K562 (cell line): Measurements from ENCODE around the gene NPAS3. TPM values are rescaled to one million over a fixed set of nuclear protein-coding genes. Genes with fewer than 3 reads are reported as not detected.
A peak's percentile ranks its signal among the peaks of the same experiment; 100 is the strongest.

ENCODE experiments used
- ATAC-seq: fragments of 200-7000 bp; cut with Tn5 transposase; 3 replicates; pipeline ENCODE4 v1.9.1; 2020; ENCODE audit warnings: moderate library complexity
- BruUV-seq: library from RNA; stranded (reverse); fragments of 400-500 nt; replicated peaks from 2 replicates; lab custom pipeline; 2021; lab: Mats Ljungman, UMichigan
- CTCF ChIA-PET: fragments of 300-600 bp; formaldehyde crosslinking; extraction: SDS; loops from one replicate; lab custom pipeline; 2021; ENCODE audit warnings: low intra/inter-chr PET ratio; lab: Yijun Ruan, JAX
- POLR2A ChIA-PET: fragments of 300-600, 350-650 bp; sonication (Branson Sonifier 250); formaldehyde crosslinking; extraction: SDS; loops from one replicate; lab custom pipeline; 2021; ENCODE audit warnings: antibody characterized with exemption, inconsistent platforms; lab: Yijun Ruan, JAX
- DNase-seq, 4 experiments: peaks; one replicate each; pipeline versions ENCODE4 v3.0.0 to v3.0.0-alpha.2; 2011 to 2018; ENCODE audit warnings: low spot score in 3 of 4, mixed read lengths in 3 of 4; ENCODE audit errors: extremely low read depth in 1 of 4
- FAIRE-seq: peaks from 2 replicates; lab custom pipeline; 2011; peaks lifted over from hg19 to GRCh38; lab: Jason Lieb, UNC
- H2AFZ ChIP-seq: 2 replicates; pipeline ENCODE4 v1.6.0; 2011; ENCODE audit warnings: low read depth, low read length, control low read depth, inconsistent platforms
- H3K27ac ChIP-seq: fragments of 200-600 bp; 3 replicates; pipeline ENCODE4 v1.8.0; 2011; ENCODE audit warnings: low read depth, mild to moderate bottlenecking, control low read depth, inconsistent platforms, low read length, moderate library complexity, mixed read lengths; ENCODE audit errors: extremely low read depth
- H3K27me3 ChIP-seq, 2 experiments: fragments of 300-600 bp in 1 of 2; 2 replicates in 1 of 2; 3 replicates in 1 of 2; pipeline versions ENCODE4 v1.6.0 to v1.8.0; 2011; ENCODE audit warnings: inconsistent platforms in 2 of 2, low read length in 2 of 2, mild to moderate bottlenecking in 1 of 2, mixed read lengths in 1 of 2, moderate library complexity in 1 of 2; ENCODE audit not compliant: control insufficient read depth in 2 of 2, insufficient read depth in 2 of 2
- H3K36me3 ChIP-seq: fragments of 300-600 bp; 3 replicates; pipeline ENCODE4 v1.8.0; 2011; ENCODE audit warnings: mild to moderate bottlenecking, low read length, inconsistent platforms; ENCODE audit not compliant: control insufficient read depth, insufficient read depth
- H3K4me1 ChIP-seq, 2 experiments: fragments of 200-600 bp in 1 of 2; replicated peaks in 1 of 2; 2 replicates in 1 of 2; 3 replicates in 1 of 2; pipeline versions ENCODE4 v1.5.1 to v1.8.0; 2011; ENCODE audit warnings: inconsistent platforms in 2 of 2, low read length in 2 of 2, mild to moderate bottlenecking in 1 of 2, mixed read lengths in 1 of 2, moderate library complexity in 1 of 2; ENCODE audit not compliant: control insufficient read depth in 2 of 2, insufficient read depth in 2 of 2
- H3K4me2 ChIP-seq: 2 replicates; pipeline ENCODE4 v1.6.1; 2011; ENCODE audit warnings: low read length, control low read depth, inconsistent platforms, mixed read lengths; ENCODE audit not compliant: insufficient read depth
- H3K4me3 ChIP-seq: fragments of 200-600 bp; sonication (generic), shearing (Covaris generic); 2 replicates; pipeline ENCODE4 v1.5.1; 2016; ENCODE audit warnings: control low read depth, inconsistent platforms
- H3K79me2 ChIP-seq: fragments of 200-600 bp; 3 replicates; pipeline ENCODE4 v1.8.0; 2011; ENCODE audit warnings: low read length, inconsistent platforms; ENCODE audit not compliant: control insufficient read depth, insufficient read depth
- H3K9ac ChIP-seq, 2 experiments: 2 replicates each; pipeline versions ENCODE4 v1.6.0 to v1.6.1; 2011; ENCODE audit warnings: low read depth in 2 of 2, low read length in 2 of 2, control low read depth in 1 of 2, inconsistent platforms in 1 of 2, mild to moderate bottlenecking in 1 of 2, mixed read lengths in 1 of 2; ENCODE audit not compliant: insufficient read depth in 1 of 2
- H3K9me1 ChIP-seq: one replicate; pipeline ENCODE4 v1.6.0; 2011; ENCODE audit warnings: inconsistent platforms, mild to moderate bottlenecking, low read length, moderate library complexity; ENCODE audit not compliant: control insufficient read depth, insufficient read depth
- H3K9me3 ChIP-seq: replicated peaks from 2 replicates; pipeline ENCODE4 v1.5.1; 2011; ENCODE audit warnings: low read depth, low read length, inconsistent platforms; ENCODE audit not compliant: control insufficient read depth, insufficient read depth
- H4K20me1 ChIP-seq: replicated peaks from 2 replicates; pipeline ENCODE4 v1.6.1; 2011; ENCODE audit warnings: low read length, inconsistent platforms, mixed read lengths; ENCODE audit not compliant: control insufficient read depth, insufficient read depth
- CBFA2T2 ChIP-seq: fragments of 450-650 bp; conservative IDR thresholded peaks from 2 replicates; pipeline ENCODE4 v1.6.1; 2017; ENCODE audit warnings: mild to moderate bottlenecking
- CBX2 ChIP-seq: fragments of 200-600 bp; sonication (generic); IDR thresholded peaks from one replicate; pipeline ENCODE4 v1.6.1; 2012; ENCODE audit warnings: mild to moderate bottlenecking, low read length, inconsistent platforms; ENCODE audit not compliant: insufficient read depth, poor library complexity, severe bottlenecking
- DPF2 ChIP-seq: fragments of 450-650 bp; IDR thresholded peaks from 2 replicates; pipeline ENCODE4 v1.6.1; 2016
- ELF1 ChIP-seq: fragments of 200-800 bp; sonication (Bioruptor generic); IDR thresholded peaks from 2 replicates; pipeline ENCODE4 v1.6.1; 2016; ENCODE audit warnings: missing genetic modification characterization, missing compliant biosample characterization
- FOSL1 ChIP-seq: fragments of 200-800 bp; sonication (Bioruptor generic); conservative IDR thresholded peaks from 2 replicates; pipeline ENCODE4 v1.6.1; 2016; ENCODE audit warnings: missing genetic modification characterization, missing compliant biosample characterization
- FOXM1 ChIP-seq, 2 experiments: fragments of 450-650 bp in 1 of 2; sonication (generic) in 1 of 2; formaldehyde crosslinking in 1 of 2; IDR thresholded peaks; 2 replicates each; pipeline versions ENCODE4 v1.6.1 to v1.9.0; 2017 to 2022; ENCODE audit warnings: low read depth in 2 of 2, mild to moderate bottlenecking in 2 of 2, missing genetic modification reagents in 1 of 2, moderate library complexity in 1 of 2
- MBD2 ChIP-seq: sonication (generic); IDR thresholded peaks from 2 replicates; pipeline ENCODE4 v1.6.1; 2016; ENCODE audit warnings: low read depth, borderline replicate concordance
- MTA2 ChIP-seq: fragments of 450-650 bp; IDR thresholded peaks from 2 replicates; pipeline ENCODE4 v1.6.1; 2016; ENCODE audit warnings: low read depth
- RBM14 ChIP-seq: fragments of 200-400 bp; formaldehyde crosslinking; IDR thresholded peaks from 2 replicates; pipeline ENCODE4 v1.6.1; 2018; ENCODE audit warnings: low read depth, mild to moderate bottlenecking, low read length, moderate library complexity, borderline replicate concordance; ENCODE audit not compliant: insufficient read depth
- RCOR1 ChIP-seq, 2 experiments: IDR thresholded peaks; 2 replicates each; pipeline ENCODE4 v1.6.1; 2012; ENCODE audit warnings: low read depth in 2 of 2, low read length in 2 of 2, borderline replicate concordance in 1 of 2, improper control_type of control experiment in 1 of 2
- RUNX1 ChIP-seq: sonication (generic); IDR thresholded peaks from 2 replicates; pipeline ENCODE4 v1.6.1; 2016; ENCODE audit warnings: antibody characterized with exemption, low read depth
- SIX5 ChIP-seq, 2 experiments: IDR thresholded peaks; 2 replicates each; pipeline ENCODE4 v1.6.1; 2011; ENCODE audit warnings: low read length in 2 of 2, borderline replicate concordance in 1 of 2, low read depth in 1 of 2, mild to moderate bottlenecking in 1 of 2, moderate library complexity in 1 of 2; ENCODE audit not compliant: insufficient read depth in 1 of 2
- YBX1 ChIP-seq: fragments of 450-650 bp; IDR thresholded peaks from 2 replicates; pipeline ENCODE4 v1.7.1; 2016; ENCODE audit warnings: mild to moderate bottlenecking
- ZNF184 ChIP-seq: sonication (generic); formaldehyde crosslinking; IDR thresholded peaks from 2 replicates; pipeline ENCODE4 v1.5.0; 2020; ENCODE audit warnings: missing genetic modification reagents
- ZNF282 ChIP-seq: sonication (generic); formaldehyde crosslinking; IDR thresholded peaks from 2 replicates; pipeline ENCODE4 v1.8.1; 2023; ENCODE audit warnings: missing genetic modification reagents
- ZNF354B ChIP-seq: fragments of 250-450 bp; sonication (Bioruptor Pico); IDR thresholded peaks from 2 replicates; pipeline ENCODE4 v1.4.0; 2020
- WGBS: fragments of 100-300 bp; shearing (Covaris generic); methylation state at CpG from one replicate; pipeline ENCODE4 v1.1.6; 2016; ENCODE audit warnings: low coverage, mixed read lengths; ENCODE audit not compliant: insufficient coverage; ENCODE audit errors: missing lambda C conversion rate; 5-methylcytosine and 5-hydroxymethylcytosine counted together
- in situ Hi-C: fragments of 300-500 bp; cut with MboI; formaldehyde crosslinking; loops from 4 replicates; pipeline ENCODE4 v1.15.0; 2018; ENCODE audit warnings: inconsistent platforms, mixed read lengths
- intact Hi-C: fragments of 100-400 bp; cut with micrococcal nuclease; formaldehyde crosslinking; loops from 2 replicates; pipeline ENCODE4 v1.14.2; 2022
- polyA plus RNA-seq, 8 experiments: library from polyadenylated mRNA; depleted of rRNA in 4 of 8; stranded (reverse) in 5 of 8; unstranded in 3 of 8; fragments of >200 nt; fragmentation: Nextera tagmentation in 2 of 8; fragmentation: Illumina TruSeq in 1 of 8; extraction: Ambion mirVana in 2 of 8; extraction: Trizol in 1 of 8; gene quantifications; 2 replicates each; pipeline versions ENCODE4 v1.2.1 to v1.2.3, GENCODE V29; 2011 to 2014; ENCODE audit warnings: inconsistent platforms in 1 of 8, missing spikeins in 1 of 8
- total RNA-seq, 7 experiments: library from RNA; depleted of rRNA in 6 of 7; stranded (reverse); fragments of >200 nt in 6 of 7; fragmentation: Illumina TruSeq in 2 of 7; extraction: Trizol in 2 of 7; gene quantifications; 2 replicates each; pipeline versions ENCODE4 v1.2.1 to v1.2.3, GENCODE V29; 2011 to 2021; ENCODE audit warnings: low replicate concordance in 1 of 7
- TF ChIP-seq, protein P1 (sequence below), 2 experiments: fragments of 450-650 bp in 1 of 2; sonication (generic) in 1 of 2; formaldehyde crosslinking in 1 of 2; IDR thresholded peaks in 1 of 2; conservative IDR thresholded peaks in 1 of 2; 2 replicates each; pipeline versions ENCODE4 v1.6.1 to v1.8.1; 2016 to 2023; ENCODE audit warnings: mild to moderate bottlenecking in 2 of 2, moderate library complexity in 2 of 2, inconsistent platforms in 1 of 2, missing genetic modification reagents in 1 of 2
- TF ChIP-seq, protein P2 (sequence below): sonication (generic); formaldehyde crosslinking; IDR thresholded peaks from 2 replicates; pipeline ENCODE4 v1.8.0; 2022; ENCODE audit warnings: missing genetic modification reagents, mild to moderate bottlenecking, borderline replicate concordance

The NPAS3 gene
- total and polyA plus RNA-seq, 9 of the 15 experiments (the other 6 are each of a cell fraction or from before 2014, with no cell fraction given) = 0.04 TPM; not detected in 8

DNA sequence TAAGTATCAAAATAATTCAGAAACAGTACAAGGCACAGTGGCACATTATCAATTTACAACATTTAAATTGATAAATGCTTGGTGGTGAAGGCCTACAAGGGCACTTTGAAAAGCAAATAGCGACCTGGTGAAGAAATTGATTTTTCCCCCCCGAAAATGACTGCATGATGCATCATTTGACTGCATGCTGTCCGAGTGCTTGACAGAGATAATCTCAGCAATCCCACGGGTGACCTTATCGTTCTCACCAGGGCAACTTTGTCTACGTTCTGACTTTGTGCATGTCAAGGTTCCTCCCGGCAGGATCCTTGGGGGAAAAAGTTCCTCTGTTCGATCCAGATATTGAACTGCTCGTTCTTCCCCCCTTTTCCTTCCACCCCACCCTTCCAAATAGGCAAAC is 627.4 kb downstream of the NPAS3 start:
- H3K4me2 ChIP-seq = no peak overlapping the region; the same call in 1 of the 2 replicates
- H3K4me1 ChIP-seq = peaks cover 0 to 24% of the 10 kb centered on the region in 2 experiments; a peak in 2 of 5 replicates
- H3K9me3 ChIP-seq = no peaks in the 10 kb centered on the region
- FAIRE-seq (peak; percentile 85), DNase-seq (peak; percentile 4 to 62 (median 21)), ATAC-seq (peak; percentile 54; the same call in 1 of the 3 replicates)
- BruUV-seq = no TSS peak
- H3K27ac ChIP-seq = no peak overlapping the region
- H2AFZ ChIP-seq = no peak overlapping the region
- no peak overlapping the region for H3K4me3 ChIP-seq
- in situ Hi-C loops (no loop called here), intact Hi-C loops (no loop called here)
- H3K79me2 ChIP-seq = no peaks in the 10 kb centered on the region
- no peaks in the 10 kb centered on the region for H4K20me1 ChIP-seq
- no peak overlapping the region for H3K9ac ChIP-seq
- no peaks in the 10 kb centered on the region for H3K36me3 ChIP-seq
- 0% methylated on average over 5 of the region's 9 CpGs for WGBS
- H3K27me3 ChIP-seq = no peaks in the 10 kb centered on the region
- CTCF ChIA-PET = no interaction called here
- POLR2A ChIA-PET = no interaction called here
- H3K9me1 ChIP-seq = no peaks in the 10 kb centered on the region
- TF ChIP-seq MTA2 = peak; percentile 73
- no peak for TF ChIP-seq YBX1
- TF ChIP-seq MBD2 = peak; percentile 47; the same call in 1 of the 2 replicates
- TF ChIP-seq ELF1 (tag) = no peak
- no peak for TF ChIP-seq RBM14
- TF ChIP-seq ZNF282 (CRISPR knock-in tag) = no peak
- TF ChIP-seq ZNF184 (CRISPR knock-in tag) = no peak
- TF ChIP-seq, protein P1, sequence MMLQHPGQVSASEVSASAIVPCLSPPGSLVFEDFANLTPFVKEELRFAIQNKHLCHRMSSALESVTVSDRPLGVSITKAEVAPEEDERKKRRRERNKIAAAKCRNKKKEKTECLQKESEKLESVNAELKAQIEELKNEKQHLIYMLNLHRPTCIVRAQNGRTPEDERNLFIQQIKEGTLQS (IDR thresholded peaks at IDR 0.05) = peak; percentile 32; the same call in 1 of the 2 replicates
- TF ChIP-seq, protein P1 (CRISPR knock-in tag; conservative IDR thresholded peaks at IDR 0.05) = no peak
- TF ChIP-seq ZNF354B (CRISPR knock-in tag) = no peak
- no peak for TF ChIP-seq CBX2
- TF ChIP-seq, protein P2, sequence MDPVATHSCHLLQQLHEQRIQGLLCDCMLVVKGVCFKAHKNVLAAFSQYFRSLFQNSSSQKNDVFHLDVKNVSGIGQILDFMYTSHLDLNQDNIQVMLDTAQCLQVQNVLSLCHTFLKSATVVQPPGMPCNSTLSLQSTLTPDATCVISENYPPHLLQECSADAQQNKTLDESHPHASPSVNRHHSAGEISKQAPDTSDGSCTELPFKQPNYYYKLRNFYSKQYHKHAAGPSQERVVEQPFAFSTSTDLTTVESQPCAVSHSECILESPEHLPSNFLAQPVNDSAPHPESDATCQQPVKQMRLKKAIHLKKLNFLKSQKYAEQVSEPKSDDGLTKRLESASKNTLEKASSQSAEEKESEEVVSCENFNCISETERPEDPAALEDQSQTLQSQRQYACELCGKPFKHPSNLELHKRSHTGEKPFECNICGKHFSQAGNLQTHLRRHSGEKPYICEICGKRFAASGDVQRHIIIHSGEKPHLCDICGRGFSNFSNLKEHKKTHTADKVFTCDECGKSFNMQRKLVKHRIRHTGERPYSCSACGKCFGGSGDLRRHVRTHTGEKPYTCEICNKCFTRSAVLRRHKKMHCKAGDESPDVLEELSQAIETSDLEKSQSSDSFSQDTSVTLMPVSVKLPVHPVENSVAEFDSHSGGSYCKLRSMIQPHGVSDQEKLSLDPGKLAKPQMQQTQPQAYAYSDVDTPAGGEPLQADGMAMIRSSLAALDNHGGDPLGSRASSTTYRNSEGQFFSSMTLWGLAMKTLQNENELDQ = no peak
- peak; percentile 84 for TF ChIP-seq FOSL1
- TF ChIP-seq RCOR1 (IDR thresholded peaks at IDR 0.05; ENCODE audit: borderline replicate concordance in 1 of 2, low read depth in 2 of 2, low read length in 2 of 2) = peak in 1 of 2 experiments; percentile 57; a peak in 1 of 4 replicates
- peak; percentile 73 for TF ChIP-seq DPF2
- TF ChIP-seq SIX5 (IDR thresholded peaks at IDR 0.05; ENCODE audit: borderline replicate concordance in 1 of 2, insufficient read depth in 1 of 2, low read depth in 1 of 2, low read length in 2 of 2) = no peak
- TF ChIP-seq CBFA2T2 = peak; percentile 83
- TF ChIP-seq FOXM1 (IDR thresholded peaks at IDR 0.05; ENCODE audit: low read depth) = peak; percentile 61; the same call in 1 of the 2 replicates
- no peak for TF ChIP-seq FOXM1 (CRISPR knock-in tag; IDR thresholded peaks at IDR 0.05; ENCODE audit: low read depth)
- TF ChIP-seq RUNX1 = no peak
